ENCODE measurements around the gene OR51D1.

- no peak for TF ChIP-seq CTCF (IDR thresholded peaks at IDR 0.05; ENCODE audit: poor library complexity)
- TF ChIP-seq EZH2 (IDR thresholded peaks at IDR 0.05; ENCODE audit: borderline replicate concordance), result no peak
Measured at GRCh38 chr11:4637662-4638047, 378 bp downstream of the OR51D1 start.

All from hepatocyte (in vitro differentiated cells).